Body of pancreas (tissue), 4 donors: Measurements from ENCODE around the gene ACOX3. TPM values are rescaled to one million over a fixed set of nuclear protein-coding genes. Genes with fewer than 3 reads are reported as not detected.
A peak's percentile ranks its signal among the peaks of the same experiment; 100 is the strongest.

Experiments
- ATAC-seq: fragments of 150-250 bp; one replicate; pipeline ENCODE4 v1.9.1; 2016
- DNase-seq, 4 donors: peaks; one replicate each; pipeline ENCODE4 v3.0.0-alpha.2; 2019
- H3K27ac ChIP-seq, 4 donors: fragments of 200-600 bp; sonication (generic); 1 replicate in 3 of 4; 2 replicates in 1 of 4; pipeline versions ENCODE4 v1.5.1 to v1.6.1; 2016 to 2019; ENCODE audit warnings: mild to moderate bottlenecking in 1 of 4, mixed read lengths in 1 of 4, moderate library complexity in 1 of 4
- H3K27me3 ChIP-seq, 2 donors: fragments of 200-600 bp; sonication (generic); one replicate each; pipeline ENCODE4 v1.6.0; 2016; ENCODE audit warnings: mild to moderate bottlenecking in 1 of 2
- H3K36me3 ChIP-seq, 2 donors: fragments of 200-600 bp; sonication (generic); replicated peaks in 1 of 2; 2 replicates each; pipeline ENCODE4 v1.5.1; 2016; ENCODE audit warnings: low read depth in 2 of 2; ENCODE audit not compliant: insufficient read depth in 1 of 2
- H3K4me1 ChIP-seq: fragments of 200-600 bp; sonication (generic); one replicate; pipeline ENCODE4 v1.6.0; 2016
- H3K4me3 ChIP-seq, 2 donors: fragments of 200-600 bp; sonication (generic); 1 replicate in 1 of 2; 2 replicates in 1 of 2; pipeline ENCODE4 v1.5.1; 2016 to 2019
- H3K9me3 ChIP-seq, 3 donors: fragments of 200-600 bp; sonication (generic); 1 replicate in 2 of 3; 2 replicates in 1 of 3; pipeline ENCODE4 v1.5.1; 2016
- CTCF ChIP-seq, 7 experiments: fragments of 450-650 bp in 4 of 7; fragments of 200-600 bp in 3 of 7; sonication (generic) in 3 of 7; IDR thresholded peaks; one replicate each; pipeline ENCODE4 v1.5.1; 2016 to 2019; ENCODE audit warnings: antibody characterized with exemption in 7 of 7
- POLR2A ChIP-seq, 3 donors: fragments of 450-650 bp; IDR thresholded peaks; one replicate each; pipeline ENCODE4 v1.6.1; 2016; ENCODE audit warnings: antibody characterized with exemption in 3 of 3, mild to moderate bottlenecking in 2 of 3
- WGBS, 2 donors: methylation state at CpG; one replicate each; pipeline ENCODE4 v1.1.5; 2017; 5-methylcytosine and 5-hydroxymethylcytosine counted together
- intact Hi-C: fragments of 100-400 bp; cut with DNase I; formaldehyde crosslinking; loops from one replicate; pipeline ENCODE4 v1.15.1; 2023
- total RNA-seq, 2 donors: library from RNA; depleted of rRNA; stranded (reverse); fragments of >200 nt; gene quantifications; one replicate each; pipeline ENCODE4 v1.1.0, GENCODE V29; 2016

ACOX3 gene
- total RNA-seq, 2 donors from 2014 or later: 18.4 to 23.4 TPM

GRCh38 chr4:8469550-8469949, 29.0 kb upstream of the ACOX3 start:
- WGBS, 2 donors: 93 to 94% methylated on average over 14 of the region's 14 CpGs
- Histone ChIP-seq H3K9me3 (no peaks in the 10 kb centered on the region), H3K27me3 (no peaks in the 10 kb centered on the region), H3K4me1 (no peaks in the 10 kb centered on the region), H3K36me3 (peaks cover 5 to 10% of the 10 kb centered on the region in 2 donors), H3K27ac (no peak overlapping the region), H3K4me3 (no peak overlapping the region)
- no peak for ATAC-seq
- TF ChIP-seq POLR2A (IDR thresholded peaks at IDR 0.05) (no peak), CTCF (IDR thresholded peaks at IDR 0.05) (no peak)
- no peak for DNase-seq
- intact Hi-C loops: loop anchor here (5.0 kb wide), 1 partner anchor 123 kb away; the partner anchor contains the start of gene CPZ

- TF ChIP-seq POLR2A (IDR thresholded peaks at IDR 0.05): no peak
- TF ChIP-seq CTCF (IDR thresholded peaks at IDR 0.05): peak; percentile 74 to 92 (median 81)
- intact Hi-C loops: loop anchor here (5.0 kb wide), 1 partner anchor 123 kb away; the partner anchor contains the start of gene CPZ
- H3K4me3 ChIP-seq: no peak overlapping the region
- no peak overlapping the region for H3K27ac ChIP-seq
- H3K4me1 ChIP-seq: no peaks in the 10 kb centered on the region
- no peaks in the 10 kb centered on the region for H3K27me3 ChIP-seq
- 51 to 52% methylated on average over 21 of the region's 21 CpGs for WGBS, 2 donors
- ATAC-seq: peak; percentile 60
- H3K9me3 ChIP-seq: no peaks in the 10 kb centered on the region
- DNase-seq: peak; percentile 57 to 64 (median 62)
- H3K36me3 ChIP-seq: peaks cover 5 to 10% of the 10 kb centered on the region in 2 donors
Observed at GRCh38 chr4:8468746-8469535, 28.4 kb upstream of the ACOX3 start.

- Histone ChIP-seq H3K4me3 (no peak overlapping the region), H3K27ac (no peak overlapping the region), H3K27me3 (no peaks in the 10 kb centered on the region), H3K9me3 (no peaks in the 10 kb centered on the region), H3K36me3 (peaks cover 5 to 13% of the 10 kb centered on the region in 2 donors), H3K4me1 (no peaks in the 10 kb centered on the region)
- intact Hi-C loops: loop anchor here (5.0 kb wide), 1 partner anchor 125 kb away; the partner anchor contains the start of gene CPZ
- WGBS, 2 donors: 95 to 99% methylated on average over 14 to 18 of the region's 18 CpGs
- no peak for DNase-seq
- ATAC-seq: no peak
- TF ChIP-seq CTCF (IDR thresholded peaks at IDR 0.05) (no peak), POLR2A (IDR thresholded peaks at IDR 0.05) (no peak)
Observed at GRCh38 chr4:8467016-8467415, 26.5 kb upstream of the ACOX3 start.

- TF ChIP-seq POLR2A (IDR thresholded peaks at IDR 0.05): no peak
- no peak for TF ChIP-seq CTCF (IDR thresholded peaks at IDR 0.05)
- Histone ChIP-seq H3K27me3 (no peaks in the 10 kb centered on the region), H3K27ac (no peak overlapping the region), H3K4me1 (no peaks in the 10 kb centered on the region), H3K36me3 (peaks cover 5 to 15% of the 10 kb centered on the region in 2 donors), H3K9me3 (no peaks in the 10 kb centered on the region), H3K4me3 (no peak overlapping the region)
- 82 to 90% methylated on average over 21 to 31 of the region's 31 CpGs for WGBS, 2 donors
- ATAC-seq (no peak), DNase-seq (no peak)
- intact Hi-C loops: loop anchor here (5.0 kb wide), 1 partner anchor 126 kb away; the partner anchor contains the start of gene CPZ
Observed at GRCh38 chr4:8465615-8466611, 25.4 kb upstream of the ACOX3 start.
